GM21390 (cell line): Measurements from ENCODE around the gene ISCU.
A peak's percentile ranks its signal among the peaks of the same experiment; 100 is the strongest.

Experiments used
- ATAC-seq: cut with Tn5 transposase; IDR thresholded peaks from one replicate; pipeline ENCODE4 v1.9.1; 2021; ENCODE audit not compliant: unreplicated experiment

The ISCU gene

DNA sequence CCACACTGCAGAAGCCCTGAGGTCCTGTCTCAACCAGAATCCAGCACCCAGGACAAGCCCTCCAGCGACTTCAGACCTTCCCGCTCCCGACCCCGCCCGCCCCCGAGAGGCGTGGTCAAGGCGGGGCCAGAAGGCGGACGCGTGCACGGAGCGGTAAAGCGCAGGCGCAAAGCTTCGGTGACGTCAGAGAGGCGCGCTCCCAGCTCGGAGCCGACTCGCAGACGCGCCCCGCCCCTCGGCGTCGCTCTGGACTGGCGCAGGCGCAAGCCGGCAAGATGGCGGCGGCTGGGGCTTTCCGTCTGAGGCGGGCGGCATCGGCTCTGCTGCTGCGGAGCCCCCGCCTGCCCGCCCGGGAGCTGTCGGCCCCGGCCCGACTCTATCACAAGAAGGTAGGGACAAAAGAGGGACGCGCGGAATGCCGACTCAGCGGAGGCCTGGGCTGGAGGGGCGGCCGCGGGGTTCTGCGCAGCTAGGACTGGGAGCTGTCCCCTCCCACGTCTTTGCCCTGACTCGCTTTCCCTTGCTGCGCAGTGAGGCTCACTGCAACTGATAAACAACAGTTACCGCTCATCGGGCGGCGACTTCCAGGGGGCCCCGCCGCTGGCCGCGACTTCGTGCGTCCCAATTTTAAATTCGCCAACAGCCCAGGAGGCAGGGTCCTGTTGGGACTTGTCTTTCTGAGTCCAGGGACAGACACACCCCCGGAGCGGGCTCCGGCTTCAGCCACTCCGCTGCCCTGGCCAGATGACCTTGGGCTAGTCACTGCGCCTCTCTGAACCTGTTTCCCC, at the start of gene ISCU:
ISCU (plus strand) TSS at position 249 of the 788 bp plus-strand sequence; CDS start at position 276, 27 bp downstream.
- peak; percentile 49 for ATAC-seq

DNA sequence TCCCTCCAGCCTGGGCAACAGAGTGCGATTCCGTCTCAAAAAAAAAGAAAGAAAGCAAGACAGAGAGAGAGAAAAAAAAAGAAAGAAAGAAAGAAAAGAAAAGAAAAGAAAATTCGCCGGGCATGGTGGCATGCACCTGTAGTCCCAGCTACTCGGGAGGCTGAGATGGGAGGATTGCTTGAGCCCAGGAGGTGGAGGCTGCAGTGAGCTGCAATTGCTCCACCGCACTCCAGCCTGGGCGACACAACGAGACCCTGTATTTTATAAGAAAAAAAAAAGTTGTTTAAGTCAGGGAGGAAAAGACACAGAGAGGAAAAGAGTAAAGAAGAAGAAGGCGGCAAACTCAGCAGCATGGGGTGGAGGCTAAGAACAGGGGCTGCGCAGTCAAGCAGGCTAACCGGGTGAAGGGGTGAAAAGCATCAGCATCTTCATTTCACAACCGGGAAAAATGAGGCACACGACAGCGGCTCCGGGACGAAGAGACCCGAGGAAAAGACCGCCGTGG, 47.9 kb upstream of the ISCU start:
- ATAC-seq = peak; percentile 3

DNA sequence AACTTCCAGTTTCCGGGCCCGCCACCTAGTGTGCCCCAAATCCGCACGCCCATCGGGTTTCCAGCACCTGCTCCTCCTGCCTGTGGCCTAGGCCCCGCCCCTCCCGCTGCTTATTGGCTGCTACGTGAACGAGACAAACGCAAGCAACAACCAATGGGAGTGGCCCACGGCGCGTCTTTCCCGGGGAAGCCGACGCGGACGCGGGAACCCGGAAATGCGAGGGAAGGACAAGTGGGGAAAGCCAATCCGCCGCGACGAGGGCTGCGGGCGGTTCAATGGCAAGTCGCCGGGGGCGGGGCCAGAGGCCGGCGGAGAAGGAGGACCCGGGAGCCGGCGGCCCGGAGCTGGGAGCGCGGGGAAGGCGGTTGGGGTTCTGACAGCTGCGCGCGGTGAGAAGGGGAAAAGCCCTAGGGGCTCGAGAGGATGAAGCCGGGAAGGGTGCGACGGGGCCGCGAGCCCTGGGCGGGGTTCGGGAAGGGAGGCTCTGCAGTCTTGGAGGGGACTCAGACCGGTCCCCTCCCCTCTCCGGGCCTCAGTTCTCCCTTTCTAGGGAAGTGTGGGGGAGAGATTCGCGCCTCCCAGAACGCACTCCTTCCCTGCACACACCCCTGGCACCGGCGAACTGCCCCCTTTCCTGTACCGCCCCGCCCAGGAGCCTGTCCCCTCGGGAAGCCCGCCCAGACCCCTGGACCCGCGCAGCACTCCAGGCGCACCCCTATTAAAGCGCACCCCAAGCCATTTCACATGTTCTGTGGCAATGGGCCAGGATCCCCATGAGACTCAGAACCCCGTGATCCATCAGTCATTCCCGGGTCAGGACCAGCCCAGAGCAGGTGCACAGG, 47.2 kb upstream of the ISCU start, which contains the start of gene FICD:
FICD (plus strand) TSS at position 305 of the 842 bp plus-strand sequence. CDS start 1,696 bp downstream, outside the sequence.
- peak; percentile 77 for ATAC-seq

DNA sequence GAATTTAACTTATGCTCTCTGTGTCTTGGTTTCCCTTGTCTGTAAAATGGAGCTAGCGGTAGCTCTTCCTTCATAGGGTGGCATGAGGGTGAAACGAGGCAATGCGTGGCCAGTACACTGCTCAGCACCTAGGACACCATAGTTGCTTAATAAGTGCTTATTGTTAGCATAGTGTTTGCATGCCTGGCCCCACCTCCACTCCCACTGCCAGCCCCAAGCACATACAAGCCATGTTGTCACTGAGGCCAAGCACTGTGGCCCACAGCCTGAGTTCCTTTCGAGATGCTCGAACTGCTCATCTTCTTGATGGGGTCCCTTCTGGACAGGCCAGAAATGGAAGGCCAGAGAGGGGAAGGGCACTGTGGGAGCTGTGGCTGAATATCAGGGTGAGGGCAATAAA, 46.5 kb upstream of the ISCU start:
- ATAC-seq = no peak

DNA sequence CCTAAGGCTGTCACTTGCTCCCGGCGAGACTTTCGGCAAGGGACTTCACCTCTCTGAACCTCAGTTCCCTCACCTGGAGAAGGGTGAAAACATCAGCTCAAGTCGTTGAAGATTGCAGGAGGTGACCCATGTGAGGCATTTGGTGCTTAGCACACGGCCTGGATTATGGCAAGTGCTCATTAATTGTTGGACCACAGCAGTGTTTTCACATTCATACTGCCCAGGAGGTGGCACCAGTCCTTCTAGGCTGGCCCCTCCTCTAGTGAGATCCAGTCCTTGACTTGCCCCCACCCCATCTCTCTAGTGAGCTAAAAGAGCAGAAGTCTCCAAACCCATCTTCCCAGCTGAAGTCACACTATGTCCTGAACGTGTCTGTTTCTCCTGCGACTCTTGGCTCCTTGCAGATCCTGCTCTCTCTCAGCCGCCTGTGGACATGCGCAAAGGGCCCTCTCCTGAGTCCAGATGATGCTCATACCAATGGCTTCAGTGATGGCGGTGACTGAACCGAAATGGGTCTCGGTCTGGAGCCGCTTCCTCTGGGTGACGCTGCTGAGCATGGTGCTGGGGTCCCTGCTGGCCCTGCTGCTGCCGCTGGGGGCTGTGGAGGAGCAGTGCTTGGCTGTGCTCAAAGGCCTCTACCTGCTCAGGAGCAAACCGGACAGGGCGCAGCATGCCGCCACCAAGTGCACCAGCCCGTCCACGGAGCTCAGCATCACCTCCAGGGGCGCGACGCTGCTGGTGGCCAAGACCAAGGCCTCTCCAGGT, 45.7 kb upstream of the ISCU start:
- ATAC-seq = no peak

DNA sequence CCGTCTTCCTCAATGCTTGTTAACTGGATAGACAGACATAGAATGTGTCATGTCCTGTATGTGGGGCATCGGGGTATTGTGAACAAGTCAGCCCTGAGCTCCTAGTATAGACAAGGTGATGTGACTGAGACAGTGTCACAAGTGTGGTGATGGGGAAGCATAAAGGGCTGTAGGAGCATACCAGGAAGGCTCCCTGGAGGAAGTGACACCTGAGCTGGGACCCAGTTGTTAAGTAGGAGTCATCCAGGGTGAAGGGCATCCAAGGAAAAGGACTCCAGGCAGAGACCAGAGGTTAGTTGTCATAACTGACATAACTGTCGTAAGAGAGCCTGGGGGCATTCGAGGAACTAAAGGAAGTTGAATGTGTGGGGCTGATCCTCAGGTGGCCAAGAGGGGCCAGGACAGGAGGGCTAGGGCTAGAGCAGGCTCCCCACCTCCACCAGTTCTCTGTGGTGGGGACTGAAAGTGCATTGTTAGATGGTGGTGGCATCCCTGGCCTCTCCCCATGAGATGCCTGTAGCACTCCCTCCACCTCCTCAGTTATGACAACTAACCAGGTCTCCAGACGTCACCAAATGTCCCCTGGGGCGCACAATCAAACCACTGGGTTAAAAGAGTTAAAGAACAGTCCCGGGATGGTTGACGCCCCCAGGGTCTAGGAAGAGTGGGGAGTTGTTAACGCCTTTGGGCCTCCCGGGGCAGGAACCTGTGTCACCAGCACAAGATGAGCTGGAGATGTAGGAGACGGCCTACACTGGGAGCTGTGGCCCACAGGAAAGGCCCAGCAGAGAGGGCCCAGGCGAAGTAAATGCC, 44.9 kb upstream of the ISCU start:
- no peak for ATAC-seq

DNA sequence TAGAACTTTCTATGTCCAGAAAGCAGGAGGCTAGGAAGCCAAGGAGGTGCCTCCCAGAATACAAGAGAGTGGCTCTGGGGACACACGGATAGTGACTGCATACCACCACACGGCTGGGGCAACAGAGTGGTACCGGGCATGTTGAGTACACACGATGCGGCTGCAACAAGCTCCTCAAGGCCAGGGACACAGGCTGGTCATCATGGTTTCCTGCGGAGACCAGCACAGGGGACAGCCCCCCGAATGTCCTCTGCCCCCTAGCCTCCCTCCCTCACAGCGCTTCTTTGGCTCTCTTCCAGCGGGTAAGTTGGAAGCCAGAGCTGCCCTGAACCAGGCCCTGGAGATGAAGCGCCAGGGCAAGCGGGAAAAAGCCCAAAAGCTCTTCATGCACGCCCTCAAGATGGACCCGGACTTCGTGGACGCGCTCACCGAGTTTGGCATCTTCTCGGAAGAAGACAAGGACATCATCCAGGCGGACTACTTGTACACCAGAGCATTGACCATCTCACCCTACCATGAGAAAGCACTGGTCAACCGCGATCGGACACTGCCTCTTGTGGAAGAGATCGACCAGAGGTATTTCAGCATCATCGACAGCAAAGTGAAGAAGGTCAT, 44.2 kb upstream of the ISCU start:
- ATAC-seq = no peak

DNA sequence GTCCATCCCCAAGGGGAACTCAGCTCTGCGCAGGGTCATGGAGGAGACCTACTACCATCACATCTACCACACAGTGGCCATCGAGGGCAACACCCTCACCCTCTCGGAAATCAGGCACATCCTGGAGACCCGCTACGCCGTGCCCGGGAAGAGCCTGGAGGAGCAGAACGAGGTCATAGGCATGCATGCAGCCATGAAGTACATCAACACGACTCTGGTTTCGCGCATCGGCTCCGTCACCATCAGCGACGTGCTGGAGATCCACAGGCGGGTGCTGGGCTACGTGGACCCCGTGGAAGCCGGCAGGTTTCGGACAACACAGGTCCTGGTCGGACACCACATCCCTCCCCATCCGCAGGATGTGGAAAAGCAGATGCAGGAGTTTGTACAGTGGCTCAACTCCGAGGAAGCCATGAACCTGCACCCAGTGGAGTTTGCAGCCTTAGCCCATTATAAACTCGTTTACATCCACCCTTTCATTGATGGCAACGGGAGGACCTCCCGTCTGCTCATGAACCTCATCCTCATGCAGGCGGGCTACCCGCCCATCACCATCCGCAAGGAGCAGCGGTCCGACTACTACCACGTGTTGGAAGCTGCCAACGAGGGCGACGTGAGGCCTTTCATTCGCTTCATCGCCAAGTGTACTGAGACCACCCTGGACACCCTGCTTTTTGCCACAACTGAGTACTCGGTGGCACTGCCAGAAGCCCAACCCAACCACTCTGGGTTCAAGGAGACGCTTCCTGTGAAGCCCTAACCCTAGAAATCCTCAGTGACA, 43.5 kb upstream of the ISCU start:
- ATAC-seq = no peak

DNA sequence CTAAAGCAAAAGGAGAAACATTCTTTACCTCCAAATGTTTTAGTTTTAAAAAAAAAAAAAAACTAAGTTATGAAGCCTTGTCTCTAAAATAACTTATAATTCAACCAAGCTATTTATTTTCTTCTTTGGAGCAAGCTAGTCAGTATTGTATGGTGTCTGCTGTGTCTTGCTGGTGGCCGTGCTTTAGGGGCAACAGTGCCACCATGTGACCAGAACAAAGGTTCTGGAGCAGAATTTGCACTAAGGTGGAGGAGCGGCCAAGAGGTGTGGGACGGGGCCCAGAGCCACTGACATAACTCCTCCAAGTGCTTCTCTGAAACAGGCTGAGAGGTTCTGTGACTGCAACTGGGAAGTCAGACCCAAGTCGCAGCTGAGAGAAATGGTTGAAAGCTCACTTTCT, 42.8 kb upstream of the ISCU start:
- no peak for ATAC-seq

DNA sequence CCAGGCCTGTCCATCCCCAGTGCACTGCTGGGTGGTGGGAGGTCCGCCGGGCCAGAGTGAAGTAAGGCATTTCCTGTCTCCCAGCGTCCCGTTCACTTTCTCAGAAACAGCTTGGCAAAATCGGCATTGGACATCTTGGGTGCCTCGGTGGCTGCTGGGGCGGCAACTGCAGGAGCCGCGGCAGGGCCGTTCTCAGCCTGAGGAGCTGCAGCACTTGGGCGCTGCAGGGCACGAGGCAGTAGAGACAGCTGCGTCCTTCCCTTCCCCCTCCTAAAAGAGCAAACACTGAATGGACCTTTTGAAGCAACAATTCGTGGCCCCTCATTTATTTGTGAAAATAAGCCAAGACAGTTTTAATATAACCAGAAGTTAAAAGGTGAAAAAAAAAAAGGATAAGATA, 39.0 kb upstream of the ISCU start:
- no peak for ATAC-seq

DNA sequence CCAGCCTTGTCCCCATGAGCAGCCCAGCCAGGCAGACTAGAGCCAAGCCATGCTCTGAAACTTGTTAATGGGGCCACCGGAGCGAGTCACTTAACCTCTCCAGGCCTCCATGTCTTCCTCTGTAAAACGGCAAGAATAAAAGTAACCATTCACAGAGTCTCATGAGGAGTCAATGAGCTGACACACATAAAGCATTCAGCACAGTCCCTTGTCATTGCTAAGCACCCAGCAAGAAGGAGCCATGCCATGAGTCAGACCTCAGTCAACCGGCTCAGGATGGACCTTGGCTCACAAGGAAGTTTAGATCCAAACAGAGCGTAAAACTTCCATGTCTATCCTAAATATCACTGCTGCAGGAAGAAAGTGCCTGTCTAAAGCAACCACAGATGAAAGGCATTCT, 36.7 kb upstream of the ISCU start:
- ATAC-seq = no peak

DNA sequence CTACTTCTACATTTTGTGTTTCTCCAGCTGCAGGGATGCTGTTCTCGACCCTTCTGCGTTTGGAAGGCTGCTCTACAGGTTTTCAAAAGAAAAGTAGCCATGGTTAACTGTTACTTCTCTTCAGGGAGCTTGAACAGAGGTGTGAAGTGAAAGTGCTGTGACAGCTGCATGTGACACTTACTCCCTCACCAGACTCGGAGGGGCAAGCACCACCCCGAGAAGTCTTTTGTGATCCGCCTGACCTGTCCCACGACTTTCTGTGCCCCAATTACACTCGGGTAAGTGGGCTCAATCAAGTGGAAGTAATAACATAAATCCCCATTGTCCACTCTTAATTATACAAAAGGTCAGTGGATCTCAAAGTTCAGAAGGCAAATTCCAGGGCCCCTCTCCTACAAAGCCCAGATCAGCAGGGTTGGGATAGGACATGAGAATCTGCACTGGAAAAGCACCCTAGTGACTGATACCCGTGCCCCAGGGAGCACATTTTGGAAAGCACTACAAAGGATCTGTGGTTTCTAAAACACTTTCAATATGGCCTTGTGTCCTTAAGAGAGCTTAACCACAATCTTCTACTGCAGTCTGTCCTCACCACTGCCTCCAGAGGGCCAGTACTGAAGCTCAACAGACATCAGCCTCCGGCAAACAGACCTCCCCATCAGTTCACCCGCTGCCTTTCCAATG, 35.8 kb upstream of the ISCU start:
- no peak for ATAC-seq

DNA sequence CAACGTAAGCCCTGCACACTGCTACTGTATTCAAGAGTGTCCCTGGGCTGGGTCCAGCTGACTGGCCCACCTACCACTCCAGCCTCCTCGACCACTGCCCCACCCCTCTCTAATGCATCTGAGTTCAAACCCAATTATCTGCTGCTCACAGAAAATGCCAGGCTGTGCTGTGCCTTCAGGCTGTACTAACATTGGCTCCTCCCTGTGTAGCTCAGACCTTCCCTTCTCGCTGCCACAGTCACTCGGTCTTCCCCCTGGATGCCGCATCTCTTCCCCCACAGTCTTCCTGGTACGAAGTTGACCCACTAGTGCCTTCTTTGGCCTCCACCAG, 35.3 kb upstream of the ISCU start:
- no peak for ATAC-seq

DNA sequence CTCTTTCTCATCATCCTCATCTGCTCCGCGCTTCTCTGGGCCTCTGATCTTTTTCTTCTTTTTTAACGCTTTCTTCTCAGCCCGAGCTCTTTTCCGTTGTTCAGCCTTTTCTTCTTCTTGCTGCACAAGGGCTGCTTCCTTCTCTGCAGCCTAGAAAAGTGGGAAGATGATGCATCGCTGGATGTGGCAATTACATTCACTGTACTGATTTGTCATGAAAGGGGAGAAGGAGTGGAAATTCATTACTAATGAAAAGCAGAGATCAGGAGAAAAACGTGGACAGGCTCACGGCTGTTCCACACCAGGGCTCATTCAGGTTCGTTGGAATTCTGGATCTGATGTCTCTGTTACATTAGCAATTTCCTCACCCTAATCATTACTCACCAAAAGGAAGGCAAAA, 32.2 kb upstream of the ISCU start:
- ATAC-seq = no peak

DNA sequence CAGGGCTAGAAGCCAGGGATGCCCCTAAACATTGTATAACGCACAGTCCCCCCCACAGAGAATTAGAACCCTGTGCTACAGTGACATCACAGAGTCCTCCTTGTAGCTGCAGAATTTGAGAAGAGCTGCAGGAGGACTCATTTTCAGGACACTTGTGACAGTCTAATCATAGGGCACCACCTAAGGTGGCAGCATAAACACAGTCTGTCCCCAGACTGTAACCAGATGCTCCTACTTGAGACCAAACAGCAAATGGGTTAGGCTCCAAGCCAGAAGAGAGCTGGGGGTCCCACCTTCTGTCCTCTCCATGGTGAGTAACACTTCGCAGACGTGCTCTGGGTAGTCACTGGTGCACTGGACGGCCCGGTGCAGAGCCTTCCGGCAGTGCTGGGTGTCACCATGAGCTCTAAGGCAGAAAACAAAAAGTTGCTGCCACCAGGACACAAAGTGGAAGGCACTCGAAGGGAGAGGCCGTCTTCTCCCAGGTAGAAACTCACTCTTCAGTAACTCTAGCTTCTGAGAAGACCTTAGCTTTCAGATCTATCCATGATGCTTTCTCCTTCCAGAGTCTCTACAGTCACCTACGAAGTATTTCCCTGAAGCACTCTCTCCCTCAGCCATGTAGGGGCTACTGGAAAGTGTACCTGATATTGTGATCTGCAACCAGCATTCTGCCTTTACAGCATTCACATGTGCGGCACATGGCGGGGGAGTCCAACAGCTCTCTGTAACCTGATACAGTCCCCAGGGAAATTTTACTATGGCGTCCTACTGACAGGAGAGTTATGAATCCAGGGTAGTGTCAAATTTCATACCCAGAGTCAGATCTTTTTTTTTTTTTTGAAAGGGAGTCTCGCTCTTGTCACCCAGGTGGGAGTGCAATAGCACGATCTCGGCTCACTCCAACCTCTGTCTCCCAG, 30.2 kb upstream of the ISCU start:
- no peak for ATAC-seq

DNA sequence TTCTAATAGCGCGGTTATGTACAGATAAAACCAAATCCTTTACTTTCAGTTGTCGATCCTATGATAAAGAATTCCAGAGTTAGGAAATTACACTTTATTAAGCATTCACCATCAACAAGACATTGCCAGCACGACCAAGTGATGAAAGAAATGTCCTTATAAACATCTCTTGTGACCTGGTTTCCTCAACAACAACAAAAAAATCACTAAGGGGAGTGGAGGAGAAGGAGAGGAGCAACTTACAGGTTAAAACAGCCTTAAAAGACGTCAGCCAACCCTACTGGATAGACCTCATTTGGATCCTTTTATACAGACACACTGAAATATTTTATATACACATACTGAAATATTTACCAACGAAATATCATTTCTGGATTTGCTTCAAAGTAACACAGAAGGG, 24.2 kb upstream of the ISCU start:
- no peak for ATAC-seq

DNA sequence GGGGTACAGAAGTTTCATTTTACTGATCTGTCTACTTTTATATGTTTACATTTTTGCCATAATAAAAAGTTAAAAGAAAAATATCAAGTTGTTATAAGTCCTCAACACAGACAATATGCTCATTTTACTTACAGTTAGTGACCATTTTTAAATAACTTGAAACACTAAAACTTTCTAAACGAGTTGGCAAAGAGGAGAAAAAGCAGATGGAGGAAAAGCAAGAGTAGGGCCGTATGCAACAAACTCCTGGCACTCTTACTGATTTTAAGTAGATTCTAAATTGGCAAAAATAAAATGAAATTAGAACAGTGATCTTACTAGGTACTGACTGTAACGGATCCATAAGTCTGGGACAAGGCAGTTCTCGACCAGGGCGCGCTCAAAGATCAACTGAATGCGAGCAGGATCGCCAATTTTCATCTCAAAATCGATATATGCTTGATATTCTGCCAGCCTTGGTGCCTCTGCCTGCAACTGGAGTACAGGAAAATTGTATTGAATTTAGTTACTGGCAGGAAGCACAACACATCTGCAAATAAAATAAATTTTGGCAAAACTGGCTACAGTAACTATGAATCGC, 23.7 kb upstream of the ISCU start:
- no peak for ATAC-seq
